NK-92 (cell line): Measurements from ENCODE around the gene TNNC2.
"Not testable (repeated sequence)": the region's sequence is repeated elsewhere in the genome, so short reads cannot be mapped to it uniquely, and the experiment has no call there.

Source experiments
- DNase-seq: peaks from one replicate; lab custom pipeline; 2025; ENCODE audit not compliant: unreplicated experiment; lab: John Stamatoyannopoulos, UW

Gene TNNC2

DNA sequence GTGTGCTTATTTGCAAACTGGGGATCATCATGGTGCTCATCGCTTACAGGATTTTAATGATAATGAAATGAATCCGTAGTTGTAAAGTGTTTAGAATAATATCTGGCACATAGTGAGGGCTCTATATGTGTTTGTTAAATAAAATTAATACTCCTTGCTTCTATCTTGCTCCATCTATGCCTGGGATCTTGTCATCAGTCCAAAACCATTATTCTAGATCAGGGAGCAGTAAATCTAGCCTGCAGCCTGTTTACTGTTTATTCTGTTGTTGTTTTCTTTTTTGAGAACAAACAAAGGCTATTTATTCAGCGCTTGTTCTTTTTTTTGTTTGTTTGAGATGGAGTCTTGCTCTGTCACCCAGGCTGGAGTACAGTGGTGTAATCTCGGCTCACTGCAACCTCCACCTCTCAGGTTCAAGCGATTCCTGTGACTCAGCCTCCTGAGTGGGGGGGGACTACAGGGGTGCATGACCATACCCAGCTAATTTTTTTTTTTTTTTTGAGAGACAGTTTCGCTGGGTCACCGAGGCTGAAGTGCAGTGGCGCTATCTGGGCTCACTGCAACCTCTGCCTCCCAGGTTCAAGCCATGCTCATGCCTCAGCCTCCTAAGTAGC lies 22.0 kb upstream of the TNNC2 start:
- no peak for DNase-seq

GRCh38 chr20:45848421-45848820 lies 21.3 kb upstream of the TNNC2 start:
- no peak for DNase-seq

DNA sequence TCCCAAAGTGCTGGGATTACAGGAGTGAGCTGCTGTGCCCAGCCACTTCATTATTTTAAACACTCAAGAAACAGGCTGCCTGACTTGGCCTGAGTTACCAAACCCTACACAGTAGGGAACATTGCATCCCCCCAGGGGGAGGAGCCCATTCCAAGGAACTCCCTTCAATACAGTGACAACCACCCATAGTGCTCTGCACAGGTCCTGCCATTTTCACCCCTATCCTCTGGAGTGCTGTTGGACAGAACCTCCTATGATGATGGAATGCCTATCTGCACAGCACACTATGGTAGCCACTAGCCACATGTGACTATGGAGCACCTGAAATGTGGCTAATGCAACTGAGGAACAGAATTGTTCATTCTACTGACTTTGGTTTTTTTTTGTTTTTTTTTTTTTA lies 18.3 kb upstream of the TNNC2 start:
- DNase-seq = no peak

GRCh38 chr20:45843506-45843905 lies 16.4 kb upstream of the TNNC2 start:
- no peak for DNase-seq

DNA sequence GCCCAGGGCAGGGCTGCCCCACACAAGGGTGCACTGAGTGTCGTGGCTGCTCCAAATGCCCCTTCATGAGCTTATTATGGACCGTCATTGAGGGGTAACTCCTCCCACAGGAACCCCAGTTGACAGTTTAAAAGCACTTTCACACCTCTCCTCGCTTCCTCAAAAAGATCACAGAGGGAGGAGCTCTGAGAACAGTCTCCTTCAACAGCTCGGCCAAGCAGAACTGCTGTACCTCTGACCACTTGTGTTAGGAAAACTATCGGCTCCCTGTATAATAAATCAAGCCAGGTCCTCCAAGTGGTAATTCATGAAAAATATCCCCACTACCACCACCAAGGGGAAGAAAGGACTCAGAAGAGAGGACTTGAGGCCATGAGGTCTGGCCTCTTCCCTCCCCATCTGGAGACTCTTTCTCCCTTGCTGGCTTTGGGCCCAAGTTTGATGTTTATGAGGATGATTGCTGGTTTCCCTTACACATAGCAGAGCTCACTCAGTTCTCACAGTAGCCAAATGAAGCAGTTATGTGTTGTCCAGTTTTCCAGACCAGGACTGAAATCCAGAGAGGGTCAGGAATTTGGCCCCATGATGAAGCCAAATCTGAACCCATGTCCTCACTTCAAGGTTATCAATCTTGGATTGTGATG lies 15.2 kb upstream of the TNNC2 start:
- DNase-seq = no peak

DNA sequence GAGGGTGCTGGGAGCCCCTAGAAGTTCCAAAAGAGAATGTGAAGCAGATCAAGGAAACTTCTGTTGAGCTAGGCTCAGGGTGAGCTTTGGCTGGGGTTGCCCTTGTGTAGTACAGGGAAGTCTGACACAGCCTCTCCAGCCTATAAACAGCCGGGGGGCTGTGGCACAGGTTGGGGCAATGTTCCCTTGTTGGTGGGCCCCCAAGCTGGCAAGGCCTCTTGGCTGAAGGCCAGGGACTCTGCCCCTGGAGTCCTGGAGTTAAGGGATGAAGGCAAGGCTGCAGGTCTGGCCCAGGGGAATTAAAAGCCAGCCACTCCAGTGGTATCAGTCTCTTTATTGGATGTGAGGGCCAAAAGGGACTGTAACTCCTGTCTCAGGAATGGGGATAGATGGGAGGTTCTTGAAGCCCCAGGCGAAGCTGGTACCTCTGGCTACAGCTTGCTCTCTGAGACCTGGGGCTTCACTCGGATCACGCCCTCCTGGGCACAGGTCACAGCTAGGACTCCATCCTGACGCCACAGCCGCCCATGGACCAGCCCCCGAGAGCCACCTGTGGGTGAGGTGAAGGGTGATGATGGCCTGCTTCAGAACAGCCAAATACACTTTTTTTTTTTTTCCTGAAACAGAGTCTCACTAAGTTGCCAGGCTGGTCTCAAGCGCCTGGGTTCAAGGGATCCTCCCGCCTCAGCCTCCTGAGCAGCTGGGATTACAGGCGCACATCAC lies 14.5 kb upstream of the TNNC2 start:
- no peak for DNase-seq

DNA sequence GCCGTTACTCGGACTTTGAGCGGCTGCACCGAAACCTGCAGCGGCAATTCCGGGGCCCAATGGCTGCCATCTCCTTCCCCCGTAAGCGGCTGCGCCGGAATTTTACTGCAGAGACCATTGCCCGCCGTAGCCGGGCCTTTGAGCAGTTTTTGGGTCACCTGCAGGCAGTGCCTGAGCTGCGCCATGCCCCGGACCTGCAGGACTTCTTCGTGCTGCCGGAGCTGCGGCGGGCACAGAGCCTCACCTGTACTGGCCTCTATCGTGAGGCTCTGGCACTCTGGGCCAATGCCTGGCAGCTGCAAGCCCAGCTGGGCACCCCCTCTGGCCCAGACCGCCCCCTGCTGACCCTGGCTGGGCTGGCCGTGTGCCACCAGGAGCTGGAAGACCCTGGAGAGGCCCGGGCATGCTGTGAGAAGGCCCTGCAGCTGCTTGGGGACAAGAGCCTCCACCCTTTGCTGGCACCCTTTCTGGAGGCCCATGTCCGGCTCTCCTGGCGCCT lies 13.6 kb upstream of the TNNC2 start:
- no peak for DNase-seq

- no peak for DNase-seq
Measured at GRCh38 chr20:45836841-45837240, 9.7 kb upstream of the TNNC2 start.

GRCh38 chr20:45835825-45836224 lies 8.7 kb upstream of the TNNC2 start:
- no peak for DNase-seq

GRCh38 chr20:45835329-45835765 lies 8.2 kb upstream of the TNNC2 start:
- no peak for DNase-seq

DNA sequence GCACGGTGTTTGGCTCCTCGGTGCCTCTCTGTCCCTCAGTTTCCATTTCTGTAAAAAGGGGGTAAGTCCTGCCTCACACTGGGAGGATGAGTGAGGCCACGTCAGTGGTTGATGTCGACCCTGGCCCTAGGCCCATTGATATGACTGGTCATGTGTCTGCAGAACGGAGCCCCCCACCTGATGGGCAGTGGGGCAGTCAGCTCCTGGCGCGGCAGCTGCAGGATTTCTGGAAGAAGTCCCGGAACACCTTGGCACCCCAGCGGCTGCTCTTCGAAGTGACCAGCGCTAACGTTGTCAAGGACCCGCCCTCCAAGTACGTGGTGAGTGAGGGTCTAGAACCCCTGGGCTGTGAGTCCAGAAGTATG lies 7.7 kb upstream of the TNNC2 start:
- DNase-seq = no peak

- DNase-seq = no peak
Measured at GRCh38 chr20:45833883-45834796, 7.0 kb upstream of the TNNC2 start.

DNA sequence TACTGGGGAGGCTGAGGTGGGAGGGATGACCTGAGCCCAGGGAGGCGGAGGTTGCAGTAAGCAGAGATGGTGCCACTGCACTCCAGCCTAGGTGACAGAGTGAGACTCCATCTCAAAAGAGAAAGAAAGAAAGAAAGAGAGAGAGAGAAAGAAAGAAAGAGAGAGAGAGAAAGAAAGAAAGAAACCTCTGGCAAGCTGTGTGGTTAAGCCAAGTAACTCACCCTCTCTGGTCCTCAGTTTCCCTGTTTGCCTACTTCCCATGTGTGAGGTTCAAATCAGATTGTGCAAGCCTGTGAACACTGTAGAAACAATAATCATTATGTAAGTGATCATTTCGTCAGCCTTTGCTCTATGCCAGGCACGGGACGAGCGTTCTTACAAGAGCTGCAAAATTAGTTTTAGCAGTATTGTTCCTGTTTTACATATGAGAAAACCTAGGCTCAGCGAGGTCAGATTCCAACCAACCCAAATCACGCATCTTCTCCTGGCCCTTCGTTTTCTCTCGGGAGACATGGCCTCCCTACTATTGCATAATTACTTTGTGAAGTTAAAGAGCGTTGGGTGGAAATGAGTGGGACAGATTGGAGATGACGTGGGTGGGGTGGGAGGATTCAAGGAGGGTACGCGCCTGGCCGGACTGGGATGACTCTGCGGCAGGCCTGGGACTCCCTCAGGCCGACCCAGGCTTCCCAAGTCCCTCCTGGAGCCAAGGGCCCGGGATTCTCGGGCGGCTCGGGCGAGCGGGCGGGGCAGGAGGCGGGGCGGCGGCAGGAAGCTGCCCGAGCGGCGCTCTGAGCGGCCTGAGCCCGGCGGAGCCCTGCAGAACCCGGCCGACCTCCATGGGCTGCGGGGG lies 6.1 kb upstream of the TNNC2 start, which contains the start of gene SNX21:
Gene SNX21, plus strand, starts transcription at position 770 of the 853 bp plus-strand sequence. CDS start 121 bp downstream, outside the sequence.
- no peak for DNase-seq

DNA sequence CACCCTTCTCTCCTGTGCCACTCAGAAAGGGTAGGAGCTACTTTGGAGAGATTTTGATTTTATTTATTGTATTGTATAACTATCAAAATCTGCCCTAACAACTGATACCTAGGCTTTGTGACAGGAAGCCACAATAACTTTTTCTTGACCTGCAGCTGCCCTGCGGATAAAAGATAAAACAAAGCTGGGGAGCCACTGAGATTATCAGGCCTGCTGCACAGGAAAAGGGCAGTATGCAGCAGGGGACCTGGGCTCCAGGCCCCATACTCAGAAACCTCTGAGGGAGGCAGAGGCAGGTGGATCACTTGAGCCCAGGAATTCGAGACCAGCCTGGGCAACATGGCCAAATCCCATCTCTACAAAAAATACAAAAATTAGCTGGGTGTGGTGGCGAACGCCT lies 5.5 kb upstream of the TNNC2 start:
- DNase-seq = no peak

- DNase-seq = not testable (repeated sequence)
Measured at GRCh38 chr20:45829673-45830106, 2.6 kb upstream of the TNNC2 start.

DNA sequence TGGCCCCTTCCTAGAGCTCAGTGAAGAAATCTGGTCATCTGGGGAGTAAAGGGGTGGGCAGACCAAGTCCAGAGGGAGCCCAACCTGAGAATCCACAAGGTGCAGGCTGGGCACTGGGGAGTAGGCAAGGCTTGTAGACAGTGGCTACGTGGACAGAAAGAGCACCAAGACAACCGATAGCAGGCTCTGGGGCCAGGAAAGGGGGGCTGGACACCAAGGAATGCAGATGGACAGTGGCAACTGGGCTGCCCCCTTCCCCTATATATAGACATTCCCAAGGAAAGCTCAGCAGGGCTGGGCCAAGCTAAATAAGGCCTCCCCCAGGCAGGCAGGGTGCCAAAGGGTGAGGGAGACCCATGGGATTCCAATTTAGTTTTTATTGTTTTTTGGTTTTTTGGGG lies 1.5 kb upstream of the TNNC2 start:
- no peak for DNase-seq

DNA sequence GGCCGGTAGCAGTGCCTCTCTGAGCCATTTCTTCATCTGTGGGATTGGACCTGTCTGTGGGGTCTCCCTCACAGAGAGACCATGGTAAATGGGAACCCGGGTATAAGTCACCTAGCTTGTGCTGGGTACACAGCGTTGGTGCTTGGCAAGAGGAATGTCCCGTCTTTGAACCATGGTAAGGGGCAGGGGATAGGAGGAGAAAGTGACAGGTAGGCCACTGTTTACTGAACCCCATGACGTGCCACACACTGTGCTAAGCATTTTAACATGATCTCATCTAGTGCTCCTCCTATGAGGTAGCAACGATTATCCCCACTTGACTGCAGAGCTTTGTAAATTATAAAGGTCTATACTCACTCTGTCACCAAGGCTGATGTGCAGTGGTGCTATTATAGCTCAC lies 600 bp upstream of the TNNC2 start:
- no peak for DNase-seq

- DNase-seq = no peak
Measured at GRCh38 chr20:45826381-45827019, 612 bp downstream of the TNNC2 start.

DNA sequence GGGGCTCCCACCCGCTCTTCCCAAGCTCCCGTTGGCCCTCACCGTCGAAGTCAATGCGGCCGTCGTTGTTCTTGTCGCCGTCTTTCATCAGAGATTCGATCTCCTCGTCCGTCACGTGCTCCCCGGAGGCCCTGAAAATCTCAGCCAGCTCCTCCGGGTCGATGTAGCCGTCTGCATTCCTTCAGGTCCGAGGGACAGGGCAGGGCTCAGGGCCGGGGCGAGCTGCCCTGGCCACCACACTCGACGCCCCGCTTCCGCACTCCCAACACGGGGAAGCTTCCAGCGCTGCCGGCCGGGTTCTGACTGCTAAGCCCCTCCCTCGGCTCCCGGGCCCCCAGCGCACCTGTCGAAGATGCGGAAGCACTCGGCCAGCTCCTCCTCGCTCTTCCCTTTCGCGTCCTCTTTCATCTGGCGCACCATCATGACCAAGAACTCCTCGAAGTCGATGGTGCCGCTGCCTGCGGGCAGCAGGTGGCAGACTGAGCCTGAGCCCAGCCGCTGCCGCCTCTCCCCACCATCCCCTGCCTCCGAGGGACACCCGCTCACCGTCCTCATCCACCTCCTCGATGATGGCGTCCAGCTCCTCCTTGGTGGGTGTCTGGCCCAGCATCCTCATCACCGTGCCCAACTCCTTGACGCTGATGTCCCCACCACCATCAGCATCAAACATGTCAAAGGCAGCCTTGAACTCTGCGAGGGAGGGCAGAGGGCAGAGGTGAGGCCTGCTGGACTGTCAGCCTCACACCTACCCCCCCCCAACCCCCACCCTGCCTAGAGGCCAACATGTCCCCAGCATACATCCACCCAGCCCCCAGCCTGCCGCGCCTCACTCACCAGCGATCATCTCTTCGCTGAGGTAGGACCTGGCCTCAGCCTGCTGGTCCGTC lies 2.9 kb downstream of the TNNC2 start:
- DNase-seq = no peak
